Measurements from ENCODE around the gene UNC93B1.
A peak's percentile ranks its signal among the peaks of the same experiment; 100 is the strongest.
"Not testable (repeated sequence)": the region's sequence is repeated elsewhere in the genome, so short reads cannot be mapped to it uniquely, and the experiment has no call there.

The UNC93B1 gene

DNA sequence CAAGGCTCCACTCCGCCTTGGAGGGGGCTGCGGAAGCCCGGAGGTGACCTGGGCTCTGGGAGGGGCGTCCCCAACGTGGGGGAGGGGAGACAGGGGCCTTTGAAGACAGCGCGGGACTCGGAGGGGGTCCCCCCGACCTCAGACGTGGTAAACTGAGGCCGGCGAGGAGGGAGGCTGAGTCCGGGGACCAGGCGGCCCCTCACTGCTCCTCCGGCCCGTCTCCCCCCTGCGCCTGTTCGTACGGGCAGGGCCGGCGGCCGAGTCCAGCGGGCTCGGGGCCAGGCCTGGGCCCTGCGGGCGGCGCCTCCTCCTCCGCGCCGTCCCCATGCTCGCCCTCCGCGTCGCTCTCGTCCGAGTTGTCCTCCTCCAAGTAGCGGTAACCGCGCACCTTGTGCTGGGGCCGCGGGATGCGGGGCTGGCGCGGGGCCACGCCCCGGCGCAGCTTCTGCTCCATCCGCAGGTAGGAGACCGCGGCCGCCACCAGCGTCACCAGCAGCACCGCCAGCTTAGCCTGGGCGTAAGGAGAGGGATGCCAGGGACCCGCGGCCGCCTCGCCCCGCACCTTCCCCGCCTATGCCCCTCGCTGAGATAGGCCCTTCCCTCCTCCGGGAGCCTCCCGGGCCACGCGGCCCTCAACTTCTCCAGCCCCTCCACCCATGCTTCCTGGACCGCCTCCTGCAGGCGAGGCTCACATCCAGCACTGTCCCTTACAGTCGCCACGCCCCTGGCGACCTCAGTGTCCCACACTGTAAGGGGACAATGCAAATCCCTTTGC, 12.4 kb downstream of the UNC93B1 start:
- not testable (repeated sequence) for DNase-seq (ENCODE audit: low read depth in 2 of 2)

DNA sequence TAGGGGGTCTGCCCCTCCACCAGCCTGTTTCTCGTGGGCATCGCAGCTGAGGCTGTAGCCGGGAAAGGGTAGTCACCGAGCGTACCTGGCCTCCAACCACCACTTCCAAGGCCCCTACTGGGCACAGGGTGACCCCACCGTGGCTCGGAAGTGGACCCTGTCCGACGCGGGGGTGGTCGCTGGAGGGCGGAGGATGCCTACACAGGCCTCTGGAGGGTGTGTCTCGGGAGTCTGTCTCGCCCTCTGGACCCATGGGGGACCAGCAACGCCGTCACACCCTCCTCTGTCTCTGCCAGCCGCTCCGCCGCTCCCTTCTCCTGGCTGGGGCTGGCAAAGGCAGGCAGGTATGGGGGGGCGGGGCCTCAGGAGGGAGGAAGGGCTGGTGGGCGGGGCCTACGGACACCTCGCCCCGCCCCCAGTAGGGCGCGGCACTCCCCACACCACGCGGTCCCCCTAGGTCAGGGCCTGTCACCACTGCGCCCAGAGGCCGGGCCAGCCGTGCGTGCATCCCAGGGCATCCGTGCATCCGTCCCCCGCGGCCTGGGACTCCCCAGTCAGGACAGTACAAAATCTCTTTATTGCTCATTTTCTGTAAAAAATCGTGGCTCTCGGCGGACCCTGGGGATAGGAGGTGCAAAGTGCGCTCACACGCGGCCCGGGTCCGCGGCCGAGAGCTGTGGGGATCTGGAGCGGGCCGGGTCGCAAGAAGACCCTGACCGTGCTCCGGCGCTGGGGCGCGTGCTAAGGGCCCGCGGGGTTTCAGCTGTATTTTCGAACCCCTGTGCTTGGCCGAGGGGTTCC, 13.2 kb downstream of the UNC93B1 start:
- DNase-seq (ENCODE audit: low read depth in 2 of 2): not testable (repeated sequence)

DNA sequence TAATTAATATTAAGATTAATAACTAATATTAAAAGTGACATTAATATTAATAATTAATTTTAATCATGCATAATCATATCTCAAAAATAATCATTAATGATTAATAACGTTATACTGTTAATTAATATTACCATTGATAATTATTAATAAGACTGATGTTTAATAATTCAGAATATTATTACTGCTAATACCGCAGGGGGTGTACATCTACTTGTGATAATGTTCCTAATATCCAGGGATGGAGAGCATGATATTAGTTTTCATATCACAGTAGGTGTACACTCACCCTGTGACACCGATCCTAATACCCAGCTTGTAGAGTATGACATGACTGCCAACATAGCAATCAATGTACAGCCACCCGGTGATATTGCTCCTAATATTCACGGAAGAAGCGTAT, 18.6 kb downstream of the UNC93B1 start:
- DNase-seq (ENCODE audit: low read depth in 2 of 2): not testable (repeated sequence)

DNA sequence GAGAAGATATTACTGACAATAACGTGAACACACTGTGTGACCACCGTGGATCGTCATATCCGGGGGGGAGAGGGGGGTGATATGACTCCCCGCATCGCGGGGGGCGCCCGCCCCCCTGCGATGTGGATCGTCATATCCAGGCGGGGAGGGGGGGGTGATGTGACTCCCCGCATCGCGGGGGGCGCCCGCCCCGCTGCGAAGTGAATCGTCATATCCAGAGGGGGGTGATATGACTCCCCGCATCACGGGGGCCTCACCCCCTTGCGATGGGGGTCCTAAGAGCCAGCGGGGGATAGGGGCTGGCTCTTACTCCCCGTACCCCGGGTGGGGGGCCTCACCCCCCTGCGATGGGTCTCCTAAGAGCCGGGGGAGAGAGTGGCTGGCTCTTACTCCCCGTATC, 19.9 kb downstream of the UNC93B1 start:
- no peak for DNase-seq (ENCODE audit: low read depth in 2 of 2)

DNA sequence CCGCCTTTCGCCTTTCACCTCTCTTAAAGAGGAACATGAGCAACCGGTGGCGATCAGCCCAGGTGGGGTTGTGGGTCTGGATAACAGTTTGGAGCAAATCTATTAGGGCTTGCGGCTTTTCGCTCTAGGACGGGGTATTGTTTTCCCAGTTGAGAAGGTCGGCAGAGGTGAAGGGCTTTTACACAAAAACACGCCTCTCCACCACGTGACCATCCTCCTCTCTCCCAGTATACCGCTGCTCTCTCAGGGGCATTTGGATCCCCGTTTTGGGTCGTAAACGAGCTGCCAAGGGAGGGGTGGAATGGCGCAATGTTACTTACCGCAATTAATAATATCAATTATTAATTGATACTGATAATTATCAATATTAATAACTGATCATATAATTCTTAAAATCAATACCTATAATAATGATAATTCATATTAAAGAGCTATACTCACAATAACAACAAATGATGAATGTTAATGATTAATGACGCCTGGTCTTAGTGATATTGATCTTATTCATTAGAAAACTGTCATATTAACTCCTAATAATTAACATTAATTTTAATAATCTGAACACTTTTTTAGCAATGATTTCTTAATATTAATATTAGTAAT, 21.5 kb downstream of the UNC93B1 start:
- DNase-seq (ENCODE audit: low read depth in 2 of 2): not testable (repeated sequence)

DNA sequence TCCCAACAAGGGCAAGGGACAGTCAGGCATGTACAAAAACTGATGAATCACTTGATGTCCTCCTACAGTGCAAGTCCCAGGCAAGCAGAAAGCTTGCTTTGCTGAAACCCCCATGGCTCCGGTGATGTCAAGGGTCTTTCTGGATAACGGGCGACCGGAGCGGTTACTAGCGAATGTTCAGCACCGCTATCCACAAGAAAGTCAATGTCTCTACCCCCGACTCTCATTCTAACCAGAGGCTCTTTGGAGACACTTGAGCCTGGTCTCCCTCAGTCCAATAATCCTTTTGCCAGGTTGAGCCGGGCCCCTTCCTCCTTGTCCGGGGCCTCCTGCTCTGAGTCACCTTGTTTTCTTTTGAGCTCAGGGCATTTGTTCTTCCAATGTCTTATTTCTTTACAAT, 22.7 kb downstream of the UNC93B1 start:
- not testable (repeated sequence) for DNase-seq (ENCODE audit: low read depth in 2 of 2)

DNA sequence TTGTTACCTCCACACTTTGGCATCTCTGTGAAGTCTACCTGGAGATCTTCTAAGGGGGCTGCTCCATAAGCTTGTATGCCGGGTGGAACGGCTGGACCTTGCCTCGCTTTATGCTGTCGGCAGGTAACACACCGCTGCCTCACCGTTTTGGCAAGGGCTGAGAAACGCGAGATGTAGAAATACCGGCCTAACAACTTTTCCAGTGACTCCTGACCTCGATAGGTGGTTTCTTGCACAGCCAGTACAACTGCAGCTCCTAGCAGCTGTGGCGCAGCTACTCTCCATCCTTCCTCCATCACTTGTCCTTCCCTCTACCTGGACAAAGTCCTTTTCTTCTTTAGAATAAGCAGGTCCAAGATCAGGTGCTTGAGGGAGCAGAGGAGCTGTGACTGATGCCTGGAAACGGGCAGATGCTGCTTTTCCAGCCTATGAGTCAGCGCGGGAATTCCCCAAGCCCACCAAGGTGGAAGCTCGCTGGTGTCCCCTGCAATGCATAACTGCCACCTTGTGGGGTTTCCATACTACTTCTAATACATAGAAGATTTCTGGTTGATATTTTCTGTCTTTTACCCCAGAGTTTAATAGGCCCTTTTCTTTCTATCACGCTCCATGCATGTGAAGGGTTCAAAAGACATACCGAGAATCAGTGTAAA, 25.0 kb downstream of the UNC93B1 start:
- not testable (repeated sequence) for DNase-seq (ENCODE audit: low read depth in 2 of 2)

DNA sequence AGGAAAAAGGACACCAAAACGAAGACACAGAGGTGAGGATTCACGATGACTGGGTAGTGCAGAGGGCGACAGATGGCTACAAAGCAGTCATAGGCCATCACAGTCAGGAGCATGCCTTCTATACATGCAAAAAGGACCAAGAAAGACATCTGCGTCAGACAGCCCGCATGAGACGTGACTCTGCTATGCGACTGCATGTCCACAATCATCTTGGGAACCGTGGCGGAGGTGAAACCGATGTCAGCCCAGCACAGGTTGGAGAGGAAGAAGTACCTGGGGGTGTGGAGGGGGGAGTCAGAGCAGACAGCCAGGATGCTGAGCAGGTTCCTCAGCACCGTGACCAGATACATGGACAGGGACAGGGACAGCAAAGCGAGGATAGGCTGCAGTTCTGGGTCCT, 29.2 kb downstream of the UNC93B1 start:
- DNase-seq (ENCODE audit: low read depth in 2 of 2): not testable (repeated sequence)

DNA sequence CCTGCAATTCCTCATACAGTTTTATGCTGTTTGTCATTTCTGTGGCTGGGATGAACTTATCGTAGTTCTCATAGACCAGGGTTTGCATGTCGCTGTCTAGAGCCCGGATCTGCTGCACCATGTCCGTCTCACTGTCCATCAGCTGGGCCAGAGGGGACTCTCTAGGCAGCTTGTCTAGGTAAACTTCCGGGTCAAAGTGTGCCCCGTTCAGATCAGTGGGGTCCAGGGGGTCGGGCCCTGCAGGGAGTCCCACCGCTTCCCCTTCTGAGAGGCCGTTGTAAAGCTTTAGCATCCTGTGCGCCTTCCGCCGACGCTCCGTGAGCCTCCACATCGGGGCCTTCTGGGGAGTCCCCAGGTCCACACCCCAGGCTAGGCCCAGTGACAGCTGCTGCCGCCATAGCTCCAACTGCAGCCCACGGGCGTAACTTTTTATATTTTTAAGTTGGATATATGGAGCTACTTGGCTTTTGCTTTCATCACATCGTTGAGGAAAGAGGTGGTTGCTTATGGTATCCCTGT, 38.0 kb downstream of the UNC93B1 start:
- not testable (repeated sequence) for DNase-seq (ENCODE audit: low read depth in 2 of 2)

DNA sequence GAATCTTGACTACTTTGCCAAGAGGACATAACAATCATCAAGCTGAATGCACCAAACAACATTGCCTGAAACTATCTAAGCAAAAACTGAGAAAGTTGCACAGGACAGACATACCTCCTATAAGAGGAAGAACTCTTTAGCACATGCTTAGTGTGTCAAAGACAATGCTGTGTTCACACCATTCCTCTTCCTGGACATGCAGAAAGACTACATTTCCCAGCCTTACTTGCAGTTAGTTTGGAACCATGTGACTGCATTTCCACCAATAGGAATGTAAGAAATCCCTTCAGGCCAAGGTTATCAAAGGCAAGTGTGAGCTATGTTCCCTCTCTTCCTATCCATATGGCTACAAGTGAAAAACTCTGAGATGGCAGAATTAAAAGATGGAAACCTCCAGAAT, 39.2 kb downstream of the UNC93B1 start:
- DNase-seq (ENCODE audit: low read depth in 2 of 2): not testable (repeated sequence)

DNA sequence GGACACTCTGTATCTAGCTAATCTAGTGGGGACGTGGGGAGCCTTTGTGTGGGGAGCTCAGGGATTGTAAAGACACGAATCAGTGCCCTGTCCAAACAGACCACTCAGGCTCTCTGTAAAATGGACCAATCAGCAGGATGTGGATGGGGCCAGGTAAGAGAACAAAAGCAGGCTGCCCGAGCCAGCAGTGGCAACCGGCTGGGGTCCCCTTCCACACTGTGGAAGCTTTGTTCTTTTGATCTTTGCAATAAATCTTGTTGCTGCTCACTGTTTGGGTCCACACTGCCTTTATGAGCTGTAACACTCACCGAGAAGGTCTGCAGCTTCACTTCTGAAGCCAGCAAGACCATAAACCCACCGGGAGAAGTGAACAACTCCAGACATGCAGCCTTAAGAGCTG, 40.0 kb downstream of the UNC93B1 start:
- not testable (repeated sequence) for DNase-seq (ENCODE audit: low read depth in 2 of 2)

DNA sequence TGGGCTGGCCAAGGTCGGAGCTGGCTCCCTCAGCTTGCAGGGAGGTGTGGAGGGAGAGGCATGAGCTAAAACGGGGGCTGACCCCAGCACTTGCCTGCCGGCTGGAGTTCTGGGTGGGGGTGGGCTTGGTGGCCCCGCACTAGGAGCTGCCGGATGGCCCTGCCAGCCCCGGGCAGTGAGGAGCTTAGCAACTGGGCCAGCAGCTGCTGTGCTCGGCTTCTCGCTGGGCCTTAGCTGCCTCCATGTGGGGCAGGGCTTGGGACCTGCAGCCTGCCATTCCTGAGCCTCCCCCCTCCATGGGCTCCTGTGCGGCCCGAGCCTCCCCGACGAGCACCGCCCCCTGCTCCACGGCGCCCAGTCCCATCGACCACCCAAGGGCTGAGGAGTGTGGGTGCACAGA, 40.7 kb downstream of the UNC93B1 start:
- DNase-seq (ENCODE audit: low read depth in 2 of 2): not testable (repeated sequence)

DNA sequence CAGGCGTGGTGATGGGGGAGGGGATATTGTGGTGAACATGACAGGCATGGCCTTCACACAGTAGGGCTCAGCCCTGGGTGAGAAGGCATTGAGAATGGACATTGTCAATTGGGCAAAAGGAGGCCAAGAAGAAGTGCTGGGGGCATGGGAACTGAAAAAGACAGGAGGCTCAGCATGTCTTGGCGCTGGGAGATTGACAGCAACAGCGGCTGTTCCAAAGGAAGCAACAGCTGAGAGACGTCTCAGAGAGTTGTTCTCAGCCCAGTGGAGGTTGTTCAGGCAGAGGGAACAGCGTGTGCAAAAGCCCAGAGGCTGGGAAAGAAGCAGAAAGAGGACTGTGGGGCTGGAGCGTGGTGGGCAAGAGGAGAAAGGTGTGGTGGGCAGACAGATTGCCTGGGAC, 47.7 kb downstream of the UNC93B1 start:
- DNase-seq (ENCODE audit: low read depth in 2 of 2): not testable (repeated sequence)

DNA sequence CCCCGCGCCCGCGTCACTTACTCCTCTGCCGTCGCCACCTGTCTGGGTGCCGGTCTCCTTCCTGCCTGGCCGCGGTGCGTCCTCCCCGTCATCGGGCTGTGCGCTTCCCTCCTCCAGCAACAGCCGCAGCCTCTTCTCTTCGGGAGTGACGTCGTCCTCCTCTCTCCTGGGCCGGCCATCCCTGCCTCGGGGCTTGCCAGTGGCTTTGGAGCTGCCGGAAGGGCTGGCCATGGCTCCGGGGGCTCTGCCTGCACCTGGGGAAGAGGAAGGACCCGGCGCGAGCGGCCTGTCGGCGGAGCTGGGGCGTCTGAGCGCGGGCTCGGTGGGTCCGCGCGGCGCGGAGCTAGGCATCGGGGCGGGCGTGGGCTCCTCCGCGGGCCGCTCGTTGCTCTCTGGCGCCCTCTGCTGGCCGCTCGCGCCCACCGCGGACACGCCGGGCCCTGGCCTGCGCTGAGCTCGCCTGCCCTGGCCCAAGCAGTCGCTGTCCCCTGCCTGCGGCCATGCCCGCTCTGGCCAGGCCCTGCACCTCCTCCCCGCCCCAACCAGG, 48.4 kb downstream of the UNC93B1 start:
- DNase-seq (ENCODE audit: low read depth in 2 of 2): peak; percentile 67 to 69

DNA sequence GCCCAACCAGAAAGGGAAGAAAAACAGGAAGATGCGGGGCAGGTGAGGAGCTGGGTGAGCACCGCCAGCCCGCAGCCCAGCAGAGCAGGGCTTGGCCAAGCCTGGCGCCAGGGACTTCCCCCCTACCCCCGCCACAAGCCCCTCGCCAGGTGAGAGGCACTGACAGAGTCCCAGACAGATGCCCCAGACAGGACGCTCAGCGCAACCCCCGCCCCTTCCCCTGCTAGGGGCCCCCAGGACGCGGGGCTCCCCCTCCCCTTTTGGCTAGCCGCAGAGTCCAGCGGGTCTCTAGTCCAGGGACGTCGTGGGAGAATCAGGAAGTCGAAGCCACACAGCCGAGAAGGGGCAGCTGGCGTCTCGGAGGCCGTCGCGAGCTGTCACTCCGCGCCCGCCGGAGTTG, 48.9 kb downstream of the UNC93B1 start:
- DNase-seq (ENCODE audit: low read depth in 2 of 2): not testable (repeated sequence)

DNA sequence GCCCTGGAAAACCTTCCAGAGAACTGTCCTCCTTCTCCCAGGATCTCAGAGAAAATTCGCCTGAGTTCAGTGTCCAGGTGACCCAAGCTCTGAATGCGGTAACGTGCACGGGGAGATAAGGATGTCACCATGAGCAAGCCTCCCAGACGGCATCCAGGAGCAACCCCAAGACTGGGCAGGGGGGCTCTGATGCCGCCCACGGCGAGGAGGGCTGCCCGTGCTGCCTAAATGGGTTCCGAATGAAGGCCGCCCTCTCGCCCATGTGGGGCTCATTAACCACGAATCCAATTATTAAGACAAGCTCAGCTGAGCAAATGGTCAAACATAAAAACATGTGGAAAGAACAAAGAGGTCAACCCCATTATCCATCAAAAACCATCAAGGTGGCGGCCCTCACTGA, 49.6 kb downstream of the UNC93B1 start:
- DNase-seq (ENCODE audit: low read depth in 2 of 2): not testable (repeated sequence)

DNA sequence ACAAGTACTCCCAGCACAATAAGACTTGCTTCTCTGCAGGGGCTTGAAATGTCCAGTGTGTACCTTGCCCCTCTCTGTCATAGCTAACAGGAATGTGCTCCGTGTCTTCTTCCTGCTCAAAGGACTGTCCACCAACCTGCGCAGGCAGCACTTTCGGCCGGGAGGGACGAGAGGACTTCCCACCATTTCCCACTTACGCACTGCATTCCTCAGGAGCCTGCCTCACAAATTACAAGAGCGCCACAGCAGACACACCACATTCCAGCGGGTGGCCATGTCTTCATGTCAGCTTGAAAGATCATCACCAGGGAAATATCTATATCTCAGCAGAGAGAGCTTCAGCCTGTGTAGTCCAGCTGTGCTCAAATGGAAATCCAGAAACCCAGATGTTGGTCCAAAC, 53.2 kb downstream of the UNC93B1 start:
- DNase-seq (ENCODE audit: low read depth in 2 of 2): not testable (repeated sequence)

DNA sequence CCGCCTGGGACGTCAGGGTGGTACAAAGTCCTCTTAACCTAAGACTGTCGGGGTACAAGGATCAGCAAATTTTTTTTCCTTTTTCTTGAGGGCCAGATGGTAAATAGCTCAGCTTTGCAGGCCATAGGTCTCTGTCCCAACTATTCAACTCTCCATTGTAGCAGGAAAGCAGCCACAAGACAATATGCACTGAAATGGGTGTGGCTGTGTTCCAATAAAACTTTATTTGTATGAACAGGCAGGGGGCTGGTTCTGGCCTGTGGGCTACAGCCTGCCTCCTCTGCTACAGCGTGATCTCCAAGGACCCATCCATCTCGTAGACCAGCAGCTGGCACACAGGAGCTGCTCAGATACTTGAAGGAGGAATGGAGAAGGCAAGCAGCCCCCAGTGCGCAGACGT, 56.1 kb downstream of the UNC93B1 start:
- not testable (repeated sequence) for DNase-seq (ENCODE audit: low read depth in 2 of 2)

DNA sequence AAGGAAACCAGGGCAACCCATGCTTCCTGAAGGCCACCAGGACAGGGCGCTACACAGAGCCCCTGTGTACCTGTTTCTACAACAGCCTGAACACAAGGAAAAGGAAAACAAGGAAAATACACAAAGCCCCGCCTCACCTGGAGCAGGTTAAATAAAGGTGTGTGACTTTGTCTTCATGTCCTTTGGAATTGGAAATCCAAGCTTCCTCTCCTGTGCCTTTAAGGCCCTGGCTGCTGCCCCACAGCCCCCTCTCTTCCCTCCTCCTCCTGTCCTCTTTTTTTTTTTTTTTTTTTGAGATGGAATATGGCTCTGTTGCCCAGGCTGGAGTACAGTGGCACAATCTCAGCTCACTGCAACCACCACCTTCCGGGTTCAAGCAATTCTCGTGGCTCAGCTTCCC, 57.5 kb downstream of the UNC93B1 start:
- not testable (repeated sequence) for DNase-seq (ENCODE audit: low read depth in 2 of 2)

DNA sequence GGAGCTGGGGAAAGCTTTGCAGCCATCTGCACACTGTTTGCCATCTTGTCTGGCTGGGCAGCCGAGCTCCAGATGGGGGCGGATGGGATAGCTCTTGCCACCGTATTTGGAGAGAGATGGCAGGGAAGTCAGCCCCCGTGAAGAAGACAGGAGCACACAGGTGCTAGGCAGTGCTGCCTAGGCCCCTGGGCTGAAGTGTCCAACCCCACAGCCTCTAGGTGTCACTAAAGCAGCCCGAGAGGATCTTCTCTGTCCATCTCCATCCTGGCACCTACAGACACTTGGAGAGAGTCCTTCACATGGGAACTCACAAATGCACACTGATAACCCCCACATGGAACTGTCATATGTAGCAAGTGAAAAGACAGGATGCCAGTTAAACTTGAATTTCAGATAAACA, 60.5 kb downstream of the UNC93B1 start:
- DNase-seq (ENCODE audit: low read depth in 2 of 2): not testable (repeated sequence)
